ENCODE measurements around the gene LRG1.

LRG1 gene

DNA sequence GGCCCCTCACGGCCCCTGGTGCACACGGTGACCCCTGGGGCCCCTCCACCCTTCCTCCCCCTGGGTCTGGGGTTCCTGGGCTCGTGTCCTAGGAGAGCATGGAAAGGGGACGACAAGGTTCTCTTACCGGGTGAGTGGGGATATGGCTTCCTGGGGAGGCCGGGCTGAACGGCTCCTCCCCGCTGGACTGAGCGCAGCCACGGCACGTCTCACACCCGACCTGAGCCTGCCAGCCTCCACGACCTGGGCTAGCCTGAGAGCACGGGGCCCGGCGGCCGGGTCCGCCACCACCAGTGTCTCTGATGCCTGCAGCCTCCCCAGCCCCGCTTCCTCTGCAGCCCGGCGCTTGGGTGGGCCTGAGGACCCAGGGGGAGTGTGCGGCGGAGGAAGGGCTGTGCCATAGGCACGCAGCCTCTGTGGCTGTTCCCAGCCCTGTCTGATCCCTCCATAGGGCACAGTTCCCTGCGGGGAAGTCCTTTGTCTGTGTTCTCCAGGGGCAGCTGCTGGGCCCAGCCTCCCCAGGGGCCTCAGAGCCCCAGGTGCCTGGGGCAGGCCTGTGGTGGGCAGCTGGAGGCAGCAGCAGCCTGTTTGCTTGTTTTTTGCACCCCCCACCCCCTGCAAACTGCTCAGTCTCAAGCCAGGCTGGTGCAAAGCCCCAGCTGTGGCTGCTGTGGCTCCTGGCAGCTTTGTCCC lies 36.6 kb downstream of the LRG1 start:
- Histone ChIP-seq H3K27me3 (replicated peaks; ENCODE audit: control insufficient read depth, insufficient read depth, low read length) (no peaks in the 10 kb centered on the region), H3K36me3 (ENCODE audit: control insufficient read depth, insufficient read depth, low read length) (peaks cover 25% of the 10 kb centered on the region), H3K4me3 (replicated peaks; ENCODE audit: low read depth, low read length) (no peak overlapping the region)
- no peak for DNase-seq (ENCODE audit: extremely low read depth, insufficient read length)
- TF ChIP-seq, protein P1, sequence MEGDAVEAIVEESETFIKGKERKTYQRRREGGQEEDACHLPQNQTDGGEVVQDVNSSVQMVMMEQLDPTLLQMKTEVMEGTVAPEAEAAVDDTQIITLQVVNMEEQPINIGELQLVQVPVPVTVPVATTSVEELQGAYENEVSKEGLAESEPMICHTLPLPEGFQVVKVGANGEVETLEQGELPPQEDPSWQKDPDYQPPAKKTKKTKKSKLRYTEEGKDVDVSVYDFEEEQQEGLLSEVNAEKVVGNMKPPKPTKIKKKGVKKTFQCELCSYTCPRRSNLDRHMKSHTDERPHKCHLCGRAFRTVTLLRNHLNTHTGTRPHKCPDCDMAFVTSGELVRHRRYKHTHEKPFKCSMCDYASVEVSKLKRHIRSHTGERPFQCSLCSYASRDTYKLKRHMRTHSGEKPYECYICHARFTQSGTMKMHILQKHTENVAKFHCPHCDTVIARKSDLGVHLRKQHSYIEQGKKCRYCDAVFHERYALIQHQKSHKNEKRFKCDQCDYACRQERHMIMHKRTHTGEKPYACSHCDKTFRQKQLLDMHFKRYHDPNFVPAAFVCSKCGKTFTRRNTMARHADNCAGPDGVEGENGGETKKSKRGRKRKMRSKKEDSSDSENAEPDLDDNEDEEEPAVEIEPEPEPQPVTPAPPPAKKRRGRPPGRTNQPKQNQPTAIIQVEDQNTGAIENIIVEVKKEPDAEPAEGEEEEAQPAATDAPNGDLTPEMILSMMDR (IDR thresholded peaks at IDR 0.05; ENCODE audit: insufficient read depth, low read length, poor library complexity, severe bottlenecking): no peak

DNA sequence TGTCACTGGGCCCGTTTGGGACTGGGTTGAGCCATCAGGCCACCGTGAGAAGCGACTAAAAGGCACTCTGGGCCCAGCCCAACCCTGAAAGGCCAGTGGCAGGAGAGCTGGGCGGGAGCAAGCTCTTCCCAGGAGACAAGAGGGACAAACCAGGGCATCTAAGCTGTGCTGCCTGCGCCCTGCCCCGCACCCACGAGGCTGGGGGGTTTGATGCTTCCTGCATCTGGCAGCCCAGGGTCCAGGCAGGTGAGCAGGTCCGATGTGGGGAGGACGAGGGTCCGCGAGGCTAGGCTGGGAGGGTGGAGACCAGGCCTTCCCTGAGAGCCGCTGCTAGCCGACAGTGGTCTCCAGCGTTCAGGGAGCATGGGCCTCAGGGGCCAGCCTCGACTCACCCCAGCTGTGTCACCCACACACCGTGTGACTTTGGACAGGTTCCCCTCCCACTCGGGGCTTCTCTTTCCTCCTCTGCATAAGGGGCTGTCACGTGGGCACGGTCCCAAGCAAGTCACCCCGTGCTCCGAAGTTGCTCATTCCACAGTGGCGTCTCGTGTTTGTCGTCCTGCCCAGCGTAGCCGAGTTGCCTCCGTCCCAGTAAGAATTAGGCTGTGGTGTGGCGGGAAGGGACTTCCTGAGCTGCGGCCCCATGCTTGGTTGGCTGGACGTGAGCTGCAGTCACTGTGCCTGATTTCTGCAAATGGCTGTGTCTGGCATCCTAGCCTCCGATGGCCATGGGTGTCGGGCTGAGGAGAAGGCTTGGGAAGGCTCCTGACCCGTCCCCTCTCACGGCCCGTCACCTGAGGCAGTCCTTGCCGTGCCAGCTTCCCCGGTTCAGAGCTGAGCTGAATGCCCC lies 37.3 kb downstream of the LRG1 start:
- TF ChIP-seq, protein P1 (IDR thresholded peaks at IDR 0.05; ENCODE audit: insufficient read depth, low read length, poor library complexity, severe bottlenecking): no peak
- peaks cover 29% of the 10 kb centered on the region for H3K36me3 ChIP-seq (ENCODE audit: control insufficient read depth, insufficient read depth, low read length)
- no peak overlapping the region for H3K4me3 ChIP-seq (replicated peaks; ENCODE audit: low read depth, low read length)
- H3K27me3 ChIP-seq (replicated peaks; ENCODE audit: control insufficient read depth, insufficient read depth, low read length): no peaks in the 10 kb centered on the region
- no peak for DNase-seq (ENCODE audit: extremely low read depth, insufficient read length)

DNA sequence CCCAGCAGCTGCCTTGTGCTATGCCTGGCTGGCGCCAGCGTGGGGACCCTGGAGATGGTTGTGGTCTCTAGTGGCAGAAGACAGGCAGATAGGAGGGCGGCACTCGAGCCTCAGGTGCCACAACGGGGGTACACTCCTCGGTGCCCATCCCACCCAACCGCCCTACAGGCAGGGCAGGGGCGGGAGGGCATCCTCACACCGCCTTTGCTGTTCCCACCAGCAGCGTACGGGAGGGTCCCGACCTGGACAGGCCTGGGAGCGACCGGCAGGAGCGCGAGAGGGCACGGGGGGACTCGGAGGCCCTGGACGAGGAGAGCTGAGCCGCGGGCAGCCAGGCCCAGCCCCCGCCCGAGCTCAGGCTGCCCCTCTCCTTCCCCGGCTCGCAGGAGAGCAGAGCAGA lies 38.1 kb downstream of the LRG1 start:
- TF ChIP-seq, protein P1 (IDR thresholded peaks at IDR 0.05; ENCODE audit: insufficient read depth, low read length, poor library complexity, severe bottlenecking): no peak
- Histone ChIP-seq H3K4me3 (replicated peaks; ENCODE audit: low read depth, low read length) (no peak overlapping the region), H3K27me3 (replicated peaks; ENCODE audit: control insufficient read depth, insufficient read depth, low read length) (no peaks in the 10 kb centered on the region), H3K36me3 (ENCODE audit: control insufficient read depth, insufficient read depth, low read length) (peaks cover 29% of the 10 kb centered on the region)
- DNase-seq (ENCODE audit: extremely low read depth, insufficient read length): no peak

DNA sequence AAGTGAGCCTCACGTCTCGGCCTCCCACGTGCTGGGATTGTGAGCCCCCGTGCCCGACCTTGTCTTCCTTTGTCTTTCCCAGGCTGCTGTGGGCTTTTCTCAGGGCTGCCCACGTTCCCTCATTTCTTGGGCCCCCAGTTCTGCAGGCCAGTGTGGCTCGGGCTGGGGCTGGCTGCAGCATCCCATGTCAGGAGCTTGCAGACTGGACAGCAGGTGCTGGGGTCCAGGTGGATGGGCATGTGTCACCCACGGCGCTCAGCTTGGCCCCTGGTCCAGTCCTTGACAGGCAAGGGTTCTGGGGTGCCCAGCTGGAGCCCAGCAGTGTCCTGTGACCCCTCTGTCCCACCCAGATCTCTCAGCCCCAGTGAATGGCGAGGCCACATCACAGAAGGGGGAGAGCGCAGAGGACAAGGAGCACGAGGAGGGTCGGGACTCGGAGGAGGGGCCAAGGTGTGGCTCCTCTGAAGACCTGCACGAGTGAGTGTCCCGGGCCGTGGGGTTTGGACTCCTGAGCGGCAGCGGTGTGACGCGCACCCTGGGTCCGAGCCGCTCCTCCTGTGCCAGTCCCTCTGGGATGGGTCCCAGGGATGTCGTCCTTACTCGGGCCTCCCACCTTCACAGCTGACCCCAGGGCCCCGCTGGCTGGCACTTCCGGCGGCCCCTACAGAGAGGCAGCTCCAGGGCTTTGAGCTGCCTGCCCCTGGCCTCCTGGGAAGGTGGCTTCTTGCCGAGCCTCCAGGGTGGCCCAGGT lies 38.8 kb downstream of the LRG1 start:
- H3K27me3 ChIP-seq (replicated peaks; ENCODE audit: control insufficient read depth, insufficient read depth, low read length): no peaks in the 10 kb centered on the region
- TF ChIP-seq, protein P1 (IDR thresholded peaks at IDR 0.05; ENCODE audit: insufficient read depth, low read length, poor library complexity, severe bottlenecking): no peak
- no peak overlapping the region for H3K4me3 ChIP-seq (replicated peaks; ENCODE audit: low read depth, low read length)
- DNase-seq (ENCODE audit: extremely low read depth, insufficient read length): no peak
- H3K36me3 ChIP-seq (ENCODE audit: control insufficient read depth, insufficient read depth, low read length): peaks cover 30% of the 10 kb centered on the region

DNA sequence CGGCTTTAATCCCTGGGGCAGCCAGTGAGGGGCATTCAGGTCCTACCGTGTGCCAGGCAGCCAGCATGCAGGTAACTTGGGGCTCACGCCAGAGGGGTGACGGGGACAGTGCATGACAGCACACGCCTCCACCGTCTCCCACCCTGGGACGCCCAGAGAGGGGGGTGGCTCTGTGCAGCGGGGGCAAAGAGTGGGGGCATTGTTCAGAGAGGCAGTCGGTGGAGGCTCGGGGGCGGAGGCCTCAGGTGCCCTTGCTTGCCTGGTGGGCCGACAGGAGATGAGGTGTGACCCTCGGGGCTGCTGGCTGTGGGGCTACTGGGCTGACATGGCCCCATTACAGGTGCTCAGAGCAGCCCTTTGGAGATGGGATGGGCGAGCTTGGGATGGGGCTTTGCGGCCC lies 40.0 kb downstream of the LRG1 start:
- H3K4me3 ChIP-seq (replicated peaks; ENCODE audit: low read depth, low read length): no peak overlapping the region
- TF ChIP-seq, protein P1 (IDR thresholded peaks at IDR 0.05; ENCODE audit: insufficient read depth, low read length, poor library complexity, severe bottlenecking): no peak
- H3K36me3 ChIP-seq (ENCODE audit: control insufficient read depth, insufficient read depth, low read length): peaks cover 31% of the 10 kb centered on the region
- no peak for DNase-seq (ENCODE audit: extremely low read depth, insufficient read length)
- no peaks in the 10 kb centered on the region for H3K27me3 ChIP-seq (replicated peaks; ENCODE audit: control insufficient read depth, insufficient read depth, low read length)

All from GM06990 (cell line).